Peyer's patch (tissue), 4 donors: ENCODE measurements around the gene UNC5B.

Experiments
- POLR2A ChIP-seq, 2 donors: fragments of 450-650 bp; IDR thresholded peaks; one replicate each; pipeline ENCODE4 v1.5.1; 2017; ENCODE audit warnings: antibody characterized with exemption in 2 of 2, mild to moderate bottlenecking in 2 of 2, moderate library complexity in 2 of 2
- TF ChIP-seq, protein P1 (sequence below), 6 experiments: fragments of 450-650 bp in 4 of 6; fragments of 200-600 bp in 2 of 6; sonication (generic) in 1 of 6; IDR thresholded peaks; one replicate each; pipeline ENCODE4 v1.5.1; 2017 to 2019; ENCODE audit warnings: antibody characterized with exemption in 6 of 6, mild to moderate bottlenecking in 3 of 6, moderate library complexity in 1 of 6

DNA sequence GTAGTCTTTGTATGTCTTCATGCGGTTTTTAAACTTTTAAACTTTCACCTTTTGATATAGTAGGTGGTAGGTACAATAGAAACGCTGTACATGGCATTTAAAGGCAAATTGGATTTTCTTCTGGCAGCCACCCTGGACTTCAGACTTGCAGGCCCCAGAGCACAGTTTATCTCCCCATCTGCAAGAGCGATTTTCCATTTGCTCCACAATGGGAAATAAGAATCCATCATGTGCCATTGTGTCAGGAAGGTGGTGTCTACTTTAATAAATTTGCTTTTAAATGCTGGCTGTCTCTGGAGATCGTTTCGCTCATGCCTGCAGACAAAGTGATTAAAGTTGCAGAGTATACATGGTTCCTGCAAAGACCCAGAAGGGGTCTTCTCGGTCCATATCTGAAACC, 38.9 kb downstream of the UNC5B start:
- TF ChIP-seq, protein P1, sequence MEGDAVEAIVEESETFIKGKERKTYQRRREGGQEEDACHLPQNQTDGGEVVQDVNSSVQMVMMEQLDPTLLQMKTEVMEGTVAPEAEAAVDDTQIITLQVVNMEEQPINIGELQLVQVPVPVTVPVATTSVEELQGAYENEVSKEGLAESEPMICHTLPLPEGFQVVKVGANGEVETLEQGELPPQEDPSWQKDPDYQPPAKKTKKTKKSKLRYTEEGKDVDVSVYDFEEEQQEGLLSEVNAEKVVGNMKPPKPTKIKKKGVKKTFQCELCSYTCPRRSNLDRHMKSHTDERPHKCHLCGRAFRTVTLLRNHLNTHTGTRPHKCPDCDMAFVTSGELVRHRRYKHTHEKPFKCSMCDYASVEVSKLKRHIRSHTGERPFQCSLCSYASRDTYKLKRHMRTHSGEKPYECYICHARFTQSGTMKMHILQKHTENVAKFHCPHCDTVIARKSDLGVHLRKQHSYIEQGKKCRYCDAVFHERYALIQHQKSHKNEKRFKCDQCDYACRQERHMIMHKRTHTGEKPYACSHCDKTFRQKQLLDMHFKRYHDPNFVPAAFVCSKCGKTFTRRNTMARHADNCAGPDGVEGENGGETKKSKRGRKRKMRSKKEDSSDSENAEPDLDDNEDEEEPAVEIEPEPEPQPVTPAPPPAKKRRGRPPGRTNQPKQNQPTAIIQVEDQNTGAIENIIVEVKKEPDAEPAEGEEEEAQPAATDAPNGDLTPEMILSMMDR (IDR thresholded peaks at IDR 0.05), result no peak
- TF ChIP-seq POLR2A (IDR thresholded peaks at IDR 0.05), result no peak
